NCI-H2171 (cell line): ENCODE results near the gene UBL7.

ENCODE experiments used
- DNase-seq: peaks from one replicate; lab custom pipeline; 2025; lab: John Stamatoyannopoulos, UW

The UBL7 gene

GRCh38 chr15:74423431-74424257 lies 37.3 kb downstream of the UBL7 start:
- DNase-seq: no peak

GRCh38 chr15:74422652-74423430 lies 38.1 kb downstream of the UBL7 start:
- no peak for DNase-seq

GRCh38 chr15:74422265-74422651 lies 38.7 kb downstream of the UBL7 start:
- no peak for DNase-seq

GRCh38 chr15:74421302-74422245 lies 39.4 kb downstream of the UBL7 start:
- DNase-seq: no peak

- no peak for DNase-seq
These were observed 40.6 kb downstream of the UBL7 start for GRCh38 chr15:74420193-74420905.

- no peak for DNase-seq
These were observed 41.5 kb downstream of the UBL7 start for GRCh38 chr15:74419432-74419831.

- no peak for DNase-seq
These were observed 42.2 kb downstream of the UBL7 start for GRCh38 chr15:74418575-74419338.

- no peak for DNase-seq
These were observed 43.3 kb downstream of the UBL7 start for GRCh38 chr15:74417670-74418069.

GRCh38 chr15:74417225-74417624 lies 43.7 kb downstream of the UBL7 start:
- peak; percentile 5 for DNase-seq

GRCh38 chr15:74415966-74416916 lies 44.7 kb downstream of the UBL7 start:
- DNase-seq: no peak

- peak; percentile 6 for DNase-seq
These were observed 46.2 kb downstream of the UBL7 start for GRCh38 chr15:74414603-74415338.

- no peak for DNase-seq
These were observed 46.8 kb downstream of the UBL7 start for GRCh38 chr15:74414081-74414580.

GRCh38 chr15:74413350-74414080 lies 47.4 kb downstream of the UBL7 start:
- no peak for DNase-seq

- no peak for DNase-seq
These were observed 48.8 kb downstream of the UBL7 start for GRCh38 chr15:74412159-74412558.

GRCh38 chr15:74411686-74412085 lies 49.3 kb downstream of the UBL7 start:
- DNase-seq: no peak

GRCh38 chr15:74410502-74410901 lies 50.5 kb downstream of the UBL7 start:
- DNase-seq: no peak

GRCh38 chr15:74409225-74409624 lies 51.7 kb downstream of the UBL7 start:
- DNase-seq: no peak

- DNase-seq: no peak
These were observed 52.1 kb downstream of the UBL7 start for GRCh38 chr15:74408815-74409214.
